H1 (cell line): ENCODE results near the gene IL37. TPM values are rescaled to one million over a fixed set of nuclear protein-coding genes. Genes with fewer than 3 reads are reported as not detected.

Experiments used
- CTCF ChIA-PET: fragments of 300-600 bp; sonication (Branson Sonifier 250); formaldehyde crosslinking; loops from one replicate; lab custom pipeline; 2021; ENCODE audit not compliant: partially characterized antibody; lab: Charles Lee
- POLR2A ChIA-PET: fragments of 300-600 bp; sonication (Branson Sonifier 250); formaldehyde crosslinking; loops from one replicate; lab custom pipeline; 2021; ENCODE audit warnings: inconsistent platforms; ENCODE audit not compliant: partially characterized antibody; lab: Charles Lee
- DNase-seq, 2 experiments: peaks; one replicate each; pipeline versions ENCODE4 v3.0.0 to v3.0.0-alpha.2; 2010 to 2022; ENCODE audit warnings: low spot score in 2 of 2, low read depth in 1 of 2, mixed read lengths in 1 of 2
- FAIRE-seq: peaks from 2 replicates; lab custom pipeline; 2011; peaks lifted over from hg19 to GRCh38; lab: Jason Lieb, UNC
- H2AFZ ChIP-seq: 2 replicates; pipeline ENCODE4 v1.8.1; 2012; ENCODE audit warnings: low read length, inconsistent platforms
- H2AK5ac ChIP-seq: 2 replicates; pipeline ENCODE4 v1.6.1; 2013; ENCODE audit warnings: low read depth, low read length
- H2BK120ac ChIP-seq: replicated peaks from 2 replicates; pipeline ENCODE3; 2013; ENCODE audit warnings: low read depth, low read length, inconsistent platforms
- H2BK12ac ChIP-seq: 2 replicates; pipeline ENCODE4 v1.6.1; 2013; ENCODE audit warnings: low read depth, low read length
- H2BK15ac ChIP-seq: 2 replicates; pipeline ENCODE4 v1.6.1; 2013; ENCODE audit warnings: low read length
- H2BK20ac ChIP-seq: 2 replicates; pipeline ENCODE4 v1.6.1; 2013; ENCODE audit warnings: low read length
- H2BK5ac ChIP-seq: 2 replicates; pipeline ENCODE4 v1.6.1; 2013; ENCODE audit warnings: low read depth, low read length
- H3K14ac ChIP-seq: 2 replicates; pipeline ENCODE4 v1.6.1; 2013; ENCODE audit warnings: inconsistent platforms; ENCODE audit not compliant: insufficient read length
- H3K18ac ChIP-seq: 2 replicates; pipeline ENCODE4 v1.6.1; 2013; ENCODE audit warnings: low read length; ENCODE audit errors: extremely low read depth
- H3K23ac ChIP-seq: 2 replicates; pipeline ENCODE4 v1.6.1; 2013; ENCODE audit warnings: inconsistent platforms; ENCODE audit not compliant: insufficient read length
- H3K23me2 ChIP-seq: 2 replicates; pipeline ENCODE4 v1.6.1; 2013; ENCODE audit warnings: low read depth, low read length
- H3K27ac ChIP-seq: 2 replicates; pipeline ENCODE4 v1.6.1; 2011; ENCODE audit warnings: low read depth, low read length, inconsistent platforms
- H3K27me3 ChIP-seq, 4 experiments: replicated peaks in 1 of 4; 1 replicate in 1 of 4; 2 replicates in 3 of 4; pipeline versions ENCODE4 v1.6.1 to v1.8.1; 2011 to 2013; ENCODE audit warnings: low read length in 3 of 4, mild to moderate bottlenecking in 3 of 4, inconsistent platforms in 2 of 4, mixed read lengths in 2 of 4, moderate library complexity in 1 of 4; ENCODE audit not compliant: control insufficient read depth in 3 of 4, insufficient read depth in 3 of 4; ENCODE audit errors: extremely low read depth in 1 of 4
- H3K36me3 ChIP-seq, 4 experiments: 2 replicates each; pipeline versions ENCODE4 v1.6.1 to v1.8.1; 2011 to 2013; ENCODE audit warnings: mild to moderate bottlenecking in 4 of 4, low read length in 3 of 4, moderate library complexity in 2 of 4, control low read depth in 1 of 4, inconsistent platforms in 1 of 4; ENCODE audit not compliant: insufficient read depth in 4 of 4, control insufficient read depth in 2 of 4
- H3K4ac ChIP-seq: replicated peaks from 2 replicates; pipeline ENCODE3; 2013; ENCODE audit warnings: low read length, low read depth, mixed read lengths, inconsistent platforms; ENCODE audit not compliant: insufficient read length
- H3K4me1 ChIP-seq, 4 experiments: replicated peaks in 1 of 4; 1 replicate in 1 of 4; 2 replicates in 3 of 4; pipeline versions ENCODE4 v1.6.1 to v1.8.1; 2011 to 2013; ENCODE audit warnings: low read length in 3 of 4, inconsistent platforms in 2 of 4, mixed read lengths in 1 of 4; ENCODE audit not compliant: insufficient read depth in 4 of 4, control insufficient read depth in 3 of 4
- H3K4me2 ChIP-seq, 2 experiments: 2 replicates each; pipeline versions ENCODE4 v1.6.1 to v1.8.1; 2011 to 2013; ENCODE audit warnings: low read depth in 2 of 2, low read length in 2 of 2, control low read depth in 1 of 2, inconsistent platforms in 1 of 2, mild to moderate bottlenecking in 1 of 2; ENCODE audit not compliant: insufficient read depth in 1 of 2
- H3K4me3 ChIP-seq, 4 experiments: fragments of 200-600, 300-600 bp in 1 of 4; sonication (generic), shearing (Covaris generic), sonication (Bioruptor Twin) in 1 of 4; 2 replicates each; pipeline versions ENCODE4 v1.5.1 to v1.8.1; 2011 to 2016; ENCODE audit warnings: low read length in 4 of 4, low read depth in 3 of 4, control low read depth in 2 of 4, inconsistent platforms in 2 of 4, mild to moderate bottlenecking in 2 of 4, mixed read lengths in 1 of 4, moderate library complexity in 1 of 4; ENCODE audit not compliant: insufficient read depth in 2 of 4; ENCODE audit errors: extremely low read depth in 1 of 4
- H3K56ac ChIP-seq: replicated peaks from 2 replicates; pipeline ENCODE3; 2013; ENCODE audit warnings: low read depth, mild to moderate bottlenecking, mixed read lengths, low read length, inconsistent platforms; ENCODE audit not compliant: insufficient read length
- H3K79me1 ChIP-seq: 2 replicates; pipeline ENCODE4 v1.6.1; 2013; ENCODE audit warnings: low read depth, low read length, control low read depth
- H3K79me2 ChIP-seq, 2 experiments: 2 replicates each; pipeline versions ENCODE4 v1.6.1 to v1.8.1; 2012 to 2013; ENCODE audit warnings: low read length in 2 of 2, mild to moderate bottlenecking in 2 of 2, inconsistent platforms in 1 of 2; ENCODE audit not compliant: insufficient read depth in 2 of 2, control insufficient read depth in 1 of 2
- H3K9ac ChIP-seq, 4 experiments: replicated peaks in 1 of 4; 1 replicate in 1 of 4; 2 replicates in 3 of 4; pipeline versions ENCODE4 v1.6.1 to v1.8.1; 2011 to 2013; ENCODE audit warnings: low read depth in 3 of 4, low read length in 3 of 4, control low read depth in 2 of 4, mild to moderate bottlenecking in 2 of 4, moderate library complexity in 2 of 4, inconsistent platforms in 1 of 4; ENCODE audit errors: extremely low read depth in 1 of 4
- H3K9me3 ChIP-seq, 2 experiments: 2 replicates each; pipeline versions ENCODE4 v1.6.1 to v1.8.1; 2012 to 2013; ENCODE audit warnings: mild to moderate bottlenecking in 2 of 2, moderate library complexity in 2 of 2, control low read depth in 1 of 2, inconsistent platforms in 1 of 2, low read depth in 1 of 2, low read length in 1 of 2, mixed read lengths in 1 of 2; ENCODE audit not compliant: insufficient read depth in 2 of 2
- H4K20me1 ChIP-seq, 2 experiments: replicated peaks in 1 of 2; 2 replicates each; pipeline versions ENCODE3 to v1.8.1; 2011 to 2013; ENCODE audit warnings: inconsistent platforms in 2 of 2, low read length in 2 of 2, mild to moderate bottlenecking in 1 of 2; ENCODE audit not compliant: insufficient read depth in 2 of 2, control insufficient read depth in 1 of 2
- H4K5ac ChIP-seq: 2 replicates; pipeline ENCODE4 v1.6.1; 2013; ENCODE audit warnings: low read length, low read depth, mixed read lengths, inconsistent platforms; ENCODE audit not compliant: insufficient read length
- H4K8ac ChIP-seq: 2 replicates; pipeline ENCODE4 v1.8.0; 2013; ENCODE audit warnings: mild to moderate bottlenecking, moderate library complexity, low read length, inconsistent platforms; ENCODE audit not compliant: insufficient read depth; ENCODE audit errors: extremely low read depth
- H4K91ac ChIP-seq: replicated peaks from 2 replicates; pipeline ENCODE3; 2013; ENCODE audit warnings: low read length, mixed read lengths, inconsistent platforms; ENCODE audit not compliant: insufficient read length
- ATF2 ChIP-seq: IDR thresholded peaks from 2 replicates; pipeline ENCODE4 v1.6.1; 2012; ENCODE audit warnings: low read length, inconsistent platforms
- CBX5 ChIP-seq: fragments of 300-800, 300-1000 bp; sonication (generic); IDR thresholded peaks from 2 replicates; pipeline ENCODE4 v1.7.1; 2016; ENCODE audit warnings: antibody characterized with exemption, low read length, low read depth
- EGR1 ChIP-seq: IDR thresholded peaks from 2 replicates; pipeline ENCODE4 v1.6.1; 2011; ENCODE audit warnings: low read depth, low read length, borderline replicate concordance
- EP300 ChIP-seq, 2 experiments: IDR thresholded peaks; 1 replicate in 1 of 2; 2 replicates in 1 of 2; pipeline ENCODE4 v1.6.1; 2011 to 2012; ENCODE audit warnings: low read depth in 2 of 2, low read length in 2 of 2, mild to moderate bottlenecking in 2 of 2, borderline replicate concordance in 1 of 2, inconsistent platforms in 1 of 2, moderate library complexity in 1 of 2
- HDAC2 ChIP-seq, 2 experiments: fragments of 300-600 bp in 1 of 2; sonication (generic) in 1 of 2; IDR thresholded peaks; 2 replicates each; pipeline ENCODE4 v1.6.1; 2011 to 2012; ENCODE audit warnings: low read depth in 2 of 2, low read length in 2 of 2, mild to moderate bottlenecking in 2 of 2, moderate library complexity in 2 of 2, borderline replicate concordance in 1 of 2, inconsistent platforms in 1 of 2
- KDM4A ChIP-seq: IDR thresholded peaks from one replicate; pipeline ENCODE4 v1.7.1; 2012; ENCODE audit warnings: low read depth, mild to moderate bottlenecking, moderate library complexity, low read length, inconsistent platforms; ENCODE audit not compliant: severe bottlenecking
- KDM5A ChIP-seq: fragments of 200-600 bp; IDR thresholded peaks from 2 replicates; pipeline ENCODE4 v1.7.1; 2012; ENCODE audit warnings: mild to moderate bottlenecking, low read length, inconsistent platforms, mixed read lengths
- SP2 ChIP-seq: IDR thresholded peaks from 2 replicates; pipeline ENCODE4 v1.6.1; 2012; ENCODE audit warnings: mild to moderate bottlenecking, low read length, inconsistent platforms
- SUZ12 ChIP-seq: fragments of 200-600 bp; sonication (generic); IDR thresholded peaks from 2 replicates; pipeline ENCODE4 v1.6.1; 2012; ENCODE audit warnings: mild to moderate bottlenecking, inconsistent platforms, low read length, moderate library complexity, mixed read lengths
- WGBS, 2 experiments: shearing (Covaris generic) in 1 of 2; methylation state at CpG; one replicate each; pipeline versions ENCODE4 v1.1.6 to v1.1.7; 2013 to 2015; ENCODE audit warnings: low lambda C conversion rate in 2 of 2, mixed read lengths in 2 of 2, inconsistent platforms in 1 of 2, low coverage in 1 of 2, missing lambda C conversion rate in 1 of 2; ENCODE audit not compliant: insufficient replicate concordance in 2 of 2, insufficient coverage in 1 of 2, insufficient read length in 1 of 2; ENCODE audit errors: extremely low coverage in 1 of 2, missing lambda C conversion rate in 1 of 2; 5-methylcytosine and 5-hydroxymethylcytosine counted together
- polyA plus RNA-seq, 7 experiments: library from polyadenylated mRNA; depleted of rRNA in 3 of 7; stranded (reverse) in 5 of 7; unstranded in 2 of 7; fragments of >200 nt in 5 of 7; fragments of 200-250 nt in 2 of 7; gene quantifications; 1 replicate in 5 of 7; 2 replicates in 1 of 7; 4 replicates in 1 of 7; pipeline versions ENCODE4 v1.2.1 to v1.2.3, GENCODE V29; 2011 to 2013; ENCODE audit warnings: missing spikeins in 2 of 7, mixed read lengths in 2 of 7
- total RNA-seq: library from RNA; stranded (reverse); fragmentation: NEBNext Ultra II Directional; extraction: Animal tissue kit (Norgen Biotek cat#: 25700); gene quantifications from 2 replicates; pipeline ENCODE4 v1.2.1, GENCODE V29; 2021

IL37 gene
- total and polyA plus RNA-seq, 2 of the 8 experiments (the other 6 are each of a cell fraction or from before 2014, with no cell fraction given), result 0.18 TPM; not detected in 1

GRCh38 chr2:112877423-112877822, 33.5 kb upstream of the IL37 start:
- Histone ChIP-seq H3K4me1 (0 out of 7 replicates have a peak, but pooled peaks cover 0 to 2% (median 0%) of the 10 kb centered on the region in 4 experiments), H2BK15ac (no peak overlapping the region), H2BK12ac (no peak overlapping the region), H4K91ac (no peak overlapping the region), H3K79me1 (no peaks in the 10 kb centered on the region), H2BK20ac (no peak overlapping the region), H3K4me3 (no peak overlapping the region), H3K27ac (no peak overlapping the region), H3K23me2 (no peaks in the 10 kb centered on the region), H3K79me2 (no peaks in the 10 kb centered on the region), H3K14ac (no peak overlapping the region), H4K5ac (no peak overlapping the region), H3K27me3 (0 out of 7 replicates have a peak, but pooled peaks cover 0 to 2% (median 0%) of the 10 kb centered on the region in 4 experiments), H4K8ac (no peak overlapping the region), H4K20me1 (no peaks in the 10 kb centered on the region), H3K23ac (no peak overlapping the region), H3K4me2 (no peak overlapping the region), H3K56ac (no peak overlapping the region), H2AFZ (no peak overlapping the region), H2BK120ac (no peak overlapping the region), H2BK5ac (no peak overlapping the region), H3K4ac (no peak overlapping the region), H3K36me3 (no peaks in the 10 kb centered on the region), H2AK5ac (no peak overlapping the region), H3K9ac (no peak overlapping the region), H3K9me3 (no peaks in the 10 kb centered on the region), H3K18ac (no peak overlapping the region)
- DNase-seq (no peak), FAIRE-seq (no peak)
- CTCF ChIA-PET, result interaction anchor here (1.0 to 1.6 kb wide), 5 partner anchors 8 to 128 kb away, joined by 3 to 6 read pairs (median 4); no protein-coding TSS in a partner anchor
- WGBS, 2 experiments, result 91% methylated on average over 6 of the region's 6 CpGs; no CpG with 5 or more reads in 1 of the 2 experiments
- POLR2A ChIA-PET, result no interaction called here
- TF ChIP-seq HDAC2 (IDR thresholded peaks at IDR 0.05; ENCODE audit: borderline replicate concordance in 1 of 2, low read depth in 2 of 2, low read length in 2 of 2) (no peak), ATF2 (no peak), SUZ12 (no peak), EGR1 (no peak), EP300 (IDR thresholded peaks at IDR 0.05; ENCODE audit: borderline replicate concordance in 1 of 2, low read depth in 2 of 2, low read length in 2 of 2) (no peak), CBX5 (no peak), KDM5A (no peak), KDM4A (no peak), SP2 (no peak)
